Mesenchymal stem cell (in vitro differentiated cells and primary cell): Measurements from ENCODE around the gene TBC1D16.

ENCODE experiments used
- DNase-seq: peaks from one replicate; pipeline ENCODE4 v3.0.0-alpha.2; 2013
- H2AFZ ChIP-seq: one replicate; pipeline ENCODE4 v1.6.1; 2013; ENCODE audit warnings: low read depth, mild to moderate bottlenecking, control low read depth, inconsistent platforms, low read length, moderate library complexity
- H2AK5ac ChIP-seq: 2 replicates; pipeline ENCODE4 v1.6.1; 2013; ENCODE audit warnings: low read length, moderate library complexity, mild to moderate bottlenecking, inconsistent platforms; ENCODE audit not compliant: severe bottlenecking
- H2BK120ac ChIP-seq: one replicate; pipeline ENCODE4 v1.6.1; 2013; ENCODE audit warnings: low read depth, mild to moderate bottlenecking, inconsistent platforms, low read length, moderate library complexity
- H2BK12ac ChIP-seq, 2 experiments: one replicate each; pipeline ENCODE4 v1.6.1; 2013; ENCODE audit warnings: inconsistent platforms in 2 of 2, low read length in 2 of 2, mild to moderate bottlenecking in 2 of 2, moderate library complexity in 2 of 2, control low read depth in 1 of 2
- H2BK15ac ChIP-seq: one replicate; pipeline ENCODE4 v1.6.1; 2013; ENCODE audit warnings: mild to moderate bottlenecking, low read depth, inconsistent platforms; ENCODE audit not compliant: poor library complexity, severe bottlenecking
- H2BK5ac ChIP-seq: 2 replicates; pipeline ENCODE4 v1.6.1; 2013; ENCODE audit warnings: low read depth, mild to moderate bottlenecking, low read length, control low read depth, inconsistent platforms; ENCODE audit not compliant: poor library complexity, severe bottlenecking
- H3K14ac ChIP-seq, 2 experiments: one replicate each; pipeline ENCODE4 v1.6.1; 2013; ENCODE audit warnings: inconsistent platforms in 2 of 2, low read length in 2 of 2, control low read depth in 1 of 2, mild to moderate bottlenecking in 1 of 2, moderate library complexity in 1 of 2
- H3K18ac ChIP-seq, 2 experiments: one replicate each; pipeline ENCODE4 v1.6.1; 2013; ENCODE audit warnings: inconsistent platforms in 2 of 2, low read length in 2 of 2, control low read depth in 1 of 2, low read depth in 1 of 2, mild to moderate bottlenecking in 1 of 2
- H3K23ac ChIP-seq, 2 experiments: one replicate each; pipeline ENCODE4 v1.6.1; 2013; ENCODE audit warnings: inconsistent platforms in 2 of 2, low read length in 2 of 2, mild to moderate bottlenecking in 2 of 2, moderate library complexity in 2 of 2, control low read depth in 1 of 2
- H3K27ac ChIP-seq: 2 replicates; pipeline ENCODE4 v1.5.1; 2013; ENCODE audit warnings: mild to moderate bottlenecking, moderate library complexity, low read length, control low read depth, inconsistent platforms; ENCODE audit not compliant: poor library complexity, severe bottlenecking
- H3K27me3 ChIP-seq, 2 experiments: 2 replicates each; pipeline versions ENCODE4 v1.6.1 to v1.7.0; 2013; ENCODE audit warnings: low read length in 2 of 2, mild to moderate bottlenecking in 2 of 2, moderate library complexity in 2 of 2, control low read depth in 1 of 2, inconsistent platforms in 1 of 2; ENCODE audit not compliant: control insufficient read depth in 1 of 2, insufficient read depth in 1 of 2
- H3K36me3 ChIP-seq, 2 experiments: 2 replicates each; pipeline versions ENCODE4 v1.6.1 to v1.7.0; 2013; ENCODE audit warnings: low read length in 2 of 2, control low read depth in 1 of 2, inconsistent platforms in 1 of 2, low read depth in 1 of 2, mild to moderate bottlenecking in 1 of 2; ENCODE audit not compliant: insufficient read depth in 2 of 2, control insufficient read depth in 1 of 2
- H3K4ac ChIP-seq, 2 experiments: one replicate each; pipeline ENCODE4 v1.6.1; 2013; ENCODE audit warnings: inconsistent platforms in 2 of 2, low read length in 2 of 2, mild to moderate bottlenecking in 2 of 2, moderate library complexity in 2 of 2, control low read depth in 1 of 2, low read depth in 1 of 2
- H3K4me1 ChIP-seq: 2 replicates; pipeline ENCODE4 v1.6.1; 2013; ENCODE audit warnings: low read depth, low read length, control low read depth; ENCODE audit not compliant: control insufficient read depth, insufficient read depth
- H3K4me2 ChIP-seq: 2 replicates; pipeline ENCODE4 v1.6.1; 2013; ENCODE audit warnings: low read length, mild to moderate bottlenecking, inconsistent platforms; ENCODE audit not compliant: poor library complexity, severe bottlenecking
- H3K4me3 ChIP-seq, 2 experiments: 2 replicates each; pipeline versions ENCODE4 v1.5.1 to v1.7.0; 2013; ENCODE audit warnings: low read length in 2 of 2, mild to moderate bottlenecking in 2 of 2, control low read depth in 1 of 2, low read depth in 1 of 2; ENCODE audit not compliant: insufficient read depth in 1 of 2
- H3K79me1 ChIP-seq: replicated peaks from 2 replicates; pipeline ENCODE4 v1.6.1; 2013; ENCODE audit warnings: mild to moderate bottlenecking, control low read depth, low read length, inconsistent platforms; ENCODE audit not compliant: poor library complexity, severe bottlenecking
- H3K9ac ChIP-seq: 2 replicates; pipeline ENCODE4 v1.7.0; 2013; ENCODE audit warnings: mild to moderate bottlenecking, low read length, moderate library complexity
- H3K9me3 ChIP-seq: 2 replicates; pipeline ENCODE4 v1.7.0; 2013; ENCODE audit warnings: mild to moderate bottlenecking, low read length; ENCODE audit not compliant: control insufficient read depth
- H4K8ac ChIP-seq: one replicate; pipeline ENCODE4 v1.6.1; 2013; ENCODE audit warnings: inconsistent platforms, mild to moderate bottlenecking, low read length, moderate library complexity
- H4K91ac ChIP-seq: one replicate; pipeline ENCODE4 v1.6.1; 2013; ENCODE audit warnings: mild to moderate bottlenecking, low read length, inconsistent platforms
- WGBS: methylation state at CpG from one replicate; pipeline ENCODE4 v1.1.7; 2013; ENCODE audit warnings: mixed read lengths; 5-methylcytosine and 5-hydroxymethylcytosine counted together

The TBC1D16 gene

GRCh38 chr17:80012765-80013741 is 22.6 kb downstream of the TBC1D16 start:
- Histone ChIP-seq H3K18ac (no peak overlapping the region), H4K91ac (peak overlapping the region; percentile 67), H3K4me1 (peaks cover 10% of the 10 kb centered on the region), H3K36me3 (peaks cover 42 to 48% of the 10 kb centered on the region in 2 experiments), H2BK5ac (no peak overlapping the region), H3K9ac (no peak overlapping the region), H3K27me3 (no peaks in the 10 kb centered on the region), H2BK15ac (no peak overlapping the region), H2AK5ac (no peak overlapping the region), H3K4me2 (no peak overlapping the region), H3K79me1 (peaks cover 38% of the 10 kb centered on the region), H3K27ac (no peak overlapping the region), H3K23ac (no peak overlapping the region), H3K9me3 (no peaks in the 10 kb centered on the region), H4K8ac (no peak overlapping the region), H2BK12ac (no peak overlapping the region), H3K4me3 (no peak overlapping the region), H2AFZ (no peak overlapping the region), H3K4ac (no peak overlapping the region), H3K14ac (no peak overlapping the region), H2BK120ac (no peak overlapping the region)
- WGBS, result 95% methylated on average over 33 of the region's 33 CpGs
- no peak for DNase-seq

DNA sequence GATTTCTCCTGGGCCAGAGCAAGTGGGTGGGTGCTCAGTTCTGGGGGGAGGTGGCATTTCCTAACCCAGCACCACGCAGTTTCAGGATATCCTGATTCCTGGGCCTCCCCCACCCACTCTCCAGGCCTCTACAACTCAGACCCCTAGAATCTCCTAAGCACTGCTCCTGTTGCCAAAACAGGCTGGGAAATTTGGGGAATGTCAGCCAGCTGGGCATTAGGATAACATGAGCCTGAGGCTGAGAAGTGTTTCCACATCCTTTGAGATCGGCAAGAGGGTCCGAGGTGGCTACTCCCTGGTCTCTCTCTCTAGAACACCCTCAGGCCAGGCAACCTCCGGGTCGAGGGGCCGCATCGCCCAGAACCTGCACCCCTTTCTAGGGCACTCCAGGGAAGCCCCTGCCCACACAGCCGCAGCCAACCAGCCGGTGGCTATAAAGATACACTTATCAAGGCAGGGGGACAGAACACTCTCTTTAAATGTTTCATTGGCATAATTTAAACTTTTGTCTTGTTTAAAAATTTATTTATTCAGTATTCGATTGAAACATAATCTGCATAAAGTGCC is 23.6 kb downstream of the TBC1D16 start:
- Histone ChIP-seq H3K27ac (no peak overlapping the region), H3K79me1 (peaks cover 38% of the 10 kb centered on the region), H2AK5ac (no peak overlapping the region), H2BK15ac (no peak overlapping the region), H2BK120ac (no peak overlapping the region), H4K8ac (no peak overlapping the region), H4K91ac (no peak overlapping the region), H3K4me1 (peaks cover 10% of the 10 kb centered on the region), H3K14ac (no peak overlapping the region), H2BK5ac (no peak overlapping the region), H3K18ac (no peak overlapping the region), H3K23ac (no peak overlapping the region), H3K9me3 (no peaks in the 10 kb centered on the region), H2AFZ (no peak overlapping the region), H3K4ac (no peak overlapping the region), H2BK12ac (no peak overlapping the region), H3K9ac (no peak overlapping the region), H3K4me2 (no peak overlapping the region), H3K4me3 (no peak overlapping the region), H3K36me3 (peaks cover 49 to 57% of the 10 kb centered on the region in 2 experiments), H3K27me3 (no peaks in the 10 kb centered on the region)
- 93% methylated on average over 8 of the region's 10 CpGs for WGBS
- DNase-seq, result no peak

DNA sequence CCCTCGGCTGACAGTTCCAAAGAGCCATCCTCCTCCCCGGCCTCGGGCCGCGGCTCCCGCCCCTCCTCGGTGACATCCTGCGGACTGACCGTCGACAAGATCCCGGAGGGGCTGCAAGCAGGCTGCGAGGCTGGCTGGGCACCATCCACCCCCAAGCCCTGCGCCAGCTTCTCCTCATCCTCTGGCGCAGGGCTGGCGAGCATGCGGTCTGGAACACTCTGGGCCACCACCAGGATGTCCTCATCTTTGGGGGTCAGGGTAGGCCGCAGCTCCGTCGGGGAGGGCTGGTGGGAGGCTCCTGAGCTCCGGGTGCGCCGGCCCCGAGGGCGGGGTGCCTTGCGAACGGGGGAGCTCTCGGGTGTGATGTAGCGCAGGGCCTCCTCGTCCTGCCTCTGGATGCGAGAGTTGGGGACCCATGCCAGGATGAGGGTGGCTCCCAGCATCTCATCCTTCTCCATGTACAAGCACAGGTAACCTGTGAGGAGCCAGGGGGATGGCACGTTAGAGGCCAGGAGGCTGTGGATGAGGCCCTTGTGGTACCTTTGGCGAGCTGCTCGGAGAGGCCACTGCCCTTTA is 25.3 kb downstream of the TBC1D16 start:
- H3K36me3 ChIP-seq, result peaks cover 49 to 59% of the 10 kb centered on the region in 2 experiments
- H3K27ac ChIP-seq, result no peak overlapping the region
- no peak overlapping the region for H2BK5ac ChIP-seq
- WGBS, result 96% methylated on average over 33 of the region's 33 CpGs
- H3K4ac ChIP-seq, result no peak overlapping the region
- no peak overlapping the region for H2BK15ac ChIP-seq
- H2BK120ac ChIP-seq, result no peak overlapping the region
- H3K4me2 ChIP-seq, result no peak overlapping the region
- H3K4me3 ChIP-seq, result peak overlapping the region in 1 of 2 experiments; percentile 5
- H3K23ac ChIP-seq, result no peak overlapping the region
- no peaks in the 10 kb centered on the region for H3K27me3 ChIP-seq
- H4K8ac ChIP-seq, result peak overlapping the region; percentile 4
- H2AFZ ChIP-seq, result no peak overlapping the region
- H3K4me1 ChIP-seq, result peaks cover 21% of the 10 kb centered on the region
- no peak overlapping the region for H3K9ac ChIP-seq
- no peak overlapping the region for H3K18ac ChIP-seq
- no peak overlapping the region for H3K14ac ChIP-seq
- no peak overlapping the region for H2BK12ac ChIP-seq
- no peaks in the 10 kb centered on the region for H3K9me3 ChIP-seq
- no peak overlapping the region for H2AK5ac ChIP-seq
- DNase-seq, result no peak
- no peak overlapping the region for H4K91ac ChIP-seq
- H3K79me1 ChIP-seq, result peaks cover 41% of the 10 kb centered on the region
